Progenitor cell of endocrine pancreas (in vitro differentiated cells): ENCODE measurements around the gene MON2. TPM values are rescaled to one million over a fixed set of nuclear protein-coding genes. Genes with fewer than 3 reads are reported as not detected.
"Not testable (repeated sequence)": the region's sequence is repeated elsewhere in the genome, so short reads cannot be mapped to it uniquely, and the experiment has no call there.

Source experiments
- DNase-seq: peaks from one replicate; pipeline ENCODE4 v3.0.0; 2021; ENCODE audit warnings: low spot score; ENCODE audit not compliant: unreplicated experiment
- H3K27ac Mint-ChIP-seq: 2 replicates; pipeline ENCODE4 v1.8.0; 2021; ENCODE audit warnings: mild to moderate bottlenecking, moderate library complexity, mixed read lengths
- H3K27me3 Mint-ChIP-seq: 2 replicates; pipeline ENCODE4 v1.8.0; 2021; ENCODE audit warnings: mixed read lengths
- H3K36me3 Mint-ChIP-seq: 2 replicates; pipeline ENCODE4 v1.8.0; 2022; ENCODE audit warnings: mixed read lengths; ENCODE audit not compliant: insufficient read depth
- H3K4me1 Mint-ChIP-seq: 2 replicates; pipeline ENCODE4 v1.8.0; 2021; ENCODE audit warnings: low read depth, mixed read lengths
- H3K4me3 Mint-ChIP-seq: 2 replicates; pipeline ENCODE4 v1.8.0; 2021; ENCODE audit warnings: low read depth, mild to moderate bottlenecking, moderate library complexity, mixed read lengths
- H3K9me3 Mint-ChIP-seq: 2 replicates; pipeline ENCODE4 v1.8.0; 2021; ENCODE audit warnings: low read depth, mixed read lengths
- CTCF ChIP-seq: fragments of 200-600 bp; sonication (generic); IDR thresholded peaks from one replicate; pipeline ENCODE4 v1.5.0; 2021; ENCODE audit warnings: antibody characterized with exemption, mild to moderate bottlenecking; ENCODE audit not compliant: unreplicated experiment
- total RNA-seq: library from RNA; stranded (reverse); gene quantifications from 2 replicates; pipeline ENCODE4 v1.2.1, GENCODE V29; 2021

The MON2 gene
- total RNA-seq, 1 donor from 2014 or later, result 53.1 TPM

GRCh38 chr12:62435303-62436163 is 31.1 kb upstream of the MON2 start:
- peak overlapping the region; percentile 78 for H3K4me3 Mint-ChIP-seq
- peak; percentile 40 for DNase-seq
- peaks cover 3% of the 10 kb centered on the region for H3K4me1 Mint-ChIP-seq
- peak; percentile 62 for TF ChIP-seq CTCF
- peaks cover 61% of the 10 kb centered on the region for H3K27me3 Mint-ChIP-seq
- no peak overlapping the region for H3K27ac Mint-ChIP-seq
- no peaks in the 10 kb centered on the region for H3K36me3 Mint-ChIP-seq
- no peaks in the 10 kb centered on the region for H3K9me3 Mint-ChIP-seq

GRCh38 chr12:62436164-62436503 is 30.5 kb upstream of the MON2 start:
- no peak for TF ChIP-seq CTCF
- no peak for DNase-seq
- H3K9me3 Mint-ChIP-seq, result peaks cover 6% of the 10 kb centered on the region
- H3K4me1 Mint-ChIP-seq, result peaks cover 3% of the 10 kb centered on the region
- H3K27ac Mint-ChIP-seq, result no peak overlapping the region
- peaks cover 55% of the 10 kb centered on the region for H3K27me3 Mint-ChIP-seq
- H3K4me3 Mint-ChIP-seq, result no peak overlapping the region
- H3K36me3 Mint-ChIP-seq, result no peaks in the 10 kb centered on the region

GRCh38 chr12:62438098-62438692 is 28.4 kb upstream of the MON2 start:
- H3K4me3 Mint-ChIP-seq, result no peak overlapping the region
- TF ChIP-seq CTCF, result peak; percentile 75
- no peak overlapping the region for H3K27ac Mint-ChIP-seq
- no peak for DNase-seq
- peaks cover 39% of the 10 kb centered on the region for H3K27me3 Mint-ChIP-seq
- H3K36me3 Mint-ChIP-seq, result peaks cover 1% of the 10 kb centered on the region
- H3K9me3 Mint-ChIP-seq, result peaks cover 24% of the 10 kb centered on the region
- peaks cover 3% of the 10 kb centered on the region for H3K4me1 Mint-ChIP-seq

- TF ChIP-seq CTCF, result no peak
- Mint-ChIP-seq H3K27me3 (no peaks in the 10 kb centered on the region), H3K4me3 (no peak overlapping the region), H3K27ac (no peak overlapping the region), H3K9me3 (peaks cover 17% of the 10 kb centered on the region), H3K36me3 (no peaks in the 10 kb centered on the region), H3K4me1 (peaks cover 2% of the 10 kb centered on the region)
- DNase-seq, result no peak
These were observed 19.7 kb upstream of the MON2 start for GRCh38 chr12:62446754-62447452.

- H3K4me3 Mint-ChIP-seq, result no peak overlapping the region
These were observed 18.2 kb upstream of the MON2 start for GRCh38 chr12:62448436-62448835.

GRCh38 chr12:62455429-62455828 is 11.2 kb upstream of the MON2 start:
- not testable (repeated sequence) for H3K4me3 Mint-ChIP-seq, DNase-seq, H3K27me3 Mint-ChIP-seq, H3K27ac Mint-ChIP-seq, H3K4me1 Mint-ChIP-seq, H3K9me3 Mint-ChIP-seq, H3K36me3 Mint-ChIP-seq

More at GRCh38 chr12:62448436-62448835, 18.2 kb upstream of the MON2 start:
- Mint-ChIP-seq H3K27me3 (peaks cover 3% of the 10 kb centered on the region), H3K9me3 (peaks cover 6% of the 10 kb centered on the region), H3K27ac (no peak overlapping the region), H3K4me1 (peaks cover 2% of the 10 kb centered on the region), H3K36me3 (no peaks in the 10 kb centered on the region)
- TF ChIP-seq CTCF, result no peak
- no peak for DNase-seq
